GOT3 (cell line): ENCODE results near the gene CEPT1.
"Not testable (repeated sequence)": the region's sequence is repeated elsewhere in the genome, so short reads cannot be mapped to it uniquely, and the experiment has no call there.

ENCODE experiments used
- DNase-seq: peaks from one replicate; lab custom pipeline; 2025; ENCODE audit warnings: mixed read lengths; lab: John Stamatoyannopoulos, UW

CEPT1 gene

DNA sequence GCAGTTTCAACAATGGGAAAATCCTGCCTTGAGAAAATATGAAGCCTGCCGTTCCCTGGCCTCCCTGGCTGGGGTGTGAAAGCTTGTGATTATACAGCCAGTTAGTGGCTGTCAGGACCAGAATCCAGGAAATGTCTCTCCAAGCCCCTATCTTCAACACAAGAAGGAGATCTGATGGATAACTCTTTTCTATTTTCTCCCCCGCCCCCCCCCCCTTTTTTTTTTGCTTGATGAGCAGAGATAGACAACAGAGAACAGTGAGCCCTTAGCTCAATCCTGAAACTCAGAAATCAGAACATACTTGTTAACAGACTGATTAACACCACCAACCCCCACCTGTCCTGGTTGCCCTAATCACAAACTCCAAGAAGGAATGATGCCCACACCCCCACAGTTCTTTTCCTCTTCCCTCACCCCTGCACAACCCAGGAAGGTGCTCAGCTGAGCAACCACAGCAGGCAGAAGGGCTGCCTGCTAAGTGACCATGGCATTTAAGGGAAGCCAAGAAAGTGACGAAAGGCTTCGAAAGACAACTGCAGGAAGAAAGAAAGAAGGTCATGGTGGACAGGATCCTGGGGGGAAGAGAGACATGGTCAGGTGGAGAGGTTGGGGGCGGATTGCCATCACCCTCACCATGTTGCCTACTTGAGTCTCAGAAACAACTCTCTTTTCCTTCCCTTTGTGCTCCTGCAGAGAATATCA lies 72.8 kb downstream of the CEPT1 start:
- no peak for DNase-seq

DNA sequence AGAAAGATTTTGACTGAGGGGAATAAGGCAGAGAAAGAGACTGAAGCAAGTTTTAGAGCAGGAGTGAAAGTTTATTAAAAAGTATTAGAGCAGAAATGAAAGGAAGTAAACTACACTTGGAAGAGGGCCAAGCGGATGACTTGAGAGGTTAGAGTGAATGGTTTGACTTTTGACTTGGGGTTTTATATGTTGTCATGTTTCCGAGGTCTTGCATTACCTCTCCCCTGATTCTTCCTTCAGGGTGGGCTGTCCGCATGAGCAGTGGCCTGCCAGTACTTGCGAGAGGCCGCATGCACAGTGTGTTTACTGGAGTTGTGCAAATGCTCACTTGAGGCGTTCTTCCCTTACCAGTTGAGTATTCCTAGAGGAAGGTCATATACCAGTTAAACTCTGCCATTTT lies 73.4 kb downstream of the CEPT1 start:
- no peak for DNase-seq

GRCh38 chr1:111214074-111214801 lies 74.2 kb downstream of the CEPT1 start:
- DNase-seq: no peak

- no peak for DNase-seq
Measured at GRCh38 chr1:111214884-111215283, 74.9 kb downstream of the CEPT1 start.

GRCh38 chr1:111215285-111215684 lies 75.3 kb downstream of the CEPT1 start:
- not testable (repeated sequence) for DNase-seq

DNA sequence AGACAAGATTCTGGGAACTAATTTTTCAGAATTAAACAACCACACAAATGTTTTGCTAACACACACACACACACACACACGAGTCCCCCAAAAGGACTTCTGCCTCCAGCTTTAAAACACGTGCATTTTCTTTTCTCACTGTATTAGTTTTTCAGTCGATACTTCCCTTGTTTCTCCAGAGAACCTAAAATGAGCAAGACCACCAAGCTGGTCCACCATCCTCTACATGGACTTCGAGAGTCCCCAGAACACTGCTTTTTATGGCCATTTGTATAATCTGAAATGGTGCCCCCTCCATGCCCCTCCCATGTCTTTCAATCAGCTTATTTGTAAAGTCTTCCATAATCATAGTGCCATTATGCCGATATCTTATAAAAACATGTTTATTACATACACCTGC lies 76.7 kb downstream of the CEPT1 start:
- DNase-seq: no peak

- DNase-seq: no peak
Measured at GRCh38 chr1:111217183-111217910, 77.3 kb downstream of the CEPT1 start.

DNA sequence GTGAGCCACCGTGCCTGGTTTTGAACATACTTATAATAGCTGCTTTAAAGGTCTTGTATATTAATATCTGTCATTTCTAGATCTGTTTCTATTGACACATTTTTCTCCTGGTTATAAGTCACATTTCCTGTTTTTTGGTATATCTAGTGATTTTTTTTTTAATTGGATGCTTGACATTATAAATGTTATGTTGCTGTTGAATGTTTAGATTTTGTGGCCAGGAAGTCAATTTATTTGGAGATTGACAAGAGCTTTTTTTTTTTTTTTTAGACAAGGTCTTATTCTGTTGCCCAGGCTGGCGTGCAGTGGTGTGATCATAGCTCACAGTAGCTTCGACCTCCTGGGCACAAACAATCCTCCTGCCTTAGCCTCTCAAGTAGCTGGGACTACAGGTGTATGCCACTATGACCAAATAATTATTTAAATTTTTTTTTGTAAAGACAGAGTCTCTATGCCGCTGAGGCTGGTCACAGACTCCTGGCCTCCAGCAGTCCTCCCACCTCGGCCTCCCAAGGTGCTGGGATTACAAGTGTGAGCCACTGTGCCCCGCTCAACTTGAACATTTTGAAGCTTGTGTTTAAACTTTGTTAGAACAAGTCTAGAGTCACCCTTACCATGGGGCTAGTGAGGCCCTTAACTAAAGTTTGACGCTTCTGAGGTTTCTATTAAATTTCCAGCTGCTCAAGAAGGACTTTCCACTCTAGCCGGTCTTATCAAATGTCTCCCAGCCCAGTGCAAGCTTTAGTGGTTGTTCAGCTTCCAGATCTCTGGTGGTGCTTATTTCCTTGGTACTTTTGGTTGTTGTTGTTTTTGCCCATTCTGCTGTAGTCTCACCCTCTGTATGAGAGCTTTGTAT lies 78.9 kb downstream of the CEPT1 start:
- DNase-seq: no peak

DNA sequence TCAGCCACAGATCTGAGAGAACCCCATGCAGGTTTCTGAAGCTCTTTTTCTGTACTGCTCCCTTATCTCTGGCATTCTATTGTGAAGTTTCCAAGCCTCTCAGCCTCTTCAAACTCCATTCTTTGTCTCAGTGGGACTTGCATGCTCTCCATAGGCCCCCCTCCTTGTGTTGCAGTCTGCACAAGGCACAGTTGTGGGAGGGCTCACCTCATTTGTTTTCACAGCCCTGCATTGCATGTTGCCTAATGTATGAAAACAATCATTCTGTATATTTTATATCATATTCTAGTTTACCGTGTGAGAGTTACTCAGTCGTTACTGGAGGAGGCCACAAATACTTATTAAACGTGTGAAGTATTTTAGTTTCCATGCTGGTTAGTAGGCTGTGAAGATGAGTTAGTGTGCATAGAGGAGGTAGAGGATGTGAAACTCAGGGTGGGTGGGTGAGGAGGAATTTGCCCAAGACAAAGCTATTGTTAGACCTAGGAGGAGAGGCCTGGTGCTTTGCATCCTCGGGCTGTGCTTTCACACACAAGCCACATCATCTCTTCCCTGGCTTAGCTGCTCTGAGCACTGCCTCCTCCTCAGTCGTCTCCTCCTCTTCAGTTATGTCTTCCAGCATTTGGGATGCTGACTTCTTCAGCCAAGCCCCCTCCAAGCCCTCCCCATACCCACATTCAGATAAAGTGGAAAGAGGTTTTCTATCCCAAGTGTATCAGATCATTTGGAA lies 79.7 kb downstream of the CEPT1 start:
- DNase-seq: no peak

DNA sequence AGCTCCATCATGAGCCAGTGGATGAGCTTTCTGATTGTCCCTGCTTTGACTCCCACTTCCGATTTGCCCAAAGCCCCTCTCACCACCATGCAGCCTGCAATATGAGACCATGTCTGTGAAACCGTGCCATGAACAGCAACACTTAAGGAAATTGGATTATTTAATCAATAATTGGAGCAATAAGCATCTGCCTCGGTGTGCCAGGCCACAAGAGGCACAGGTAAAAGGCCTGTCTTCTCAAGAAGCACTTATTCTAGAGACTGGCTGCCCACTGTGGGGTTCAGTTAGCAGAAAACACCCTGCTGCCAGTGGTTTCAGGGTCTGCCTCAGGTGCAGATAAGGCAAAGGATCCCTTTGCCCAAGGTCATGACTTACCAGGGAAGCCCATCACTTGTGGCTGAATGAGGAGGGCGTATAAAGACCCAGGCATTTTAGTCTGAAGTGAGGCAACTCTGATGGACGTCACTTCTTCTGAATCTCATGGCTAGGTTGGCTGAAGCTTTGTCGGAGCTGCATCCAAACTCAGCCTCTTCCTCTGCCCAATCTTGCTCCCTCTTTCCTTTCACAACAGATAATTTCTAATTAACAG lies 80.4 kb downstream of the CEPT1 start:
- DNase-seq: no peak

DNA sequence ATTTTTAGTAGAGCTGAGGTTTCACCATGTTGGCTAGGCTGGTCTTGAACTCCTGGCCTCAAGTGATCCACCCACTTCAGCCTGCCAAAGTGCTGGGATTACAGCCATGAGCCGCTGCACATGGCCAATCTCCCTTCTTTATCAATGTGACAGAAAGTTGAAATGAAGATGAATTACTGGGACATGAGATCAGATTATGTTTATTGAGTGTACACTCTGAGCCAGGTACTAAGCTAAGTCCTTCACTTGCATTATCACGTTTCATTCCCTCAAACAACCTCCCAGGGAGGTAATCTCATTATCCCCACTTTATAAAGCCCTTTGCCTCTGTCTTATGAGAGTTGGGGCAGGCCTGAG lies 81.2 kb downstream of the CEPT1 start:
- DNase-seq: no peak

DNA sequence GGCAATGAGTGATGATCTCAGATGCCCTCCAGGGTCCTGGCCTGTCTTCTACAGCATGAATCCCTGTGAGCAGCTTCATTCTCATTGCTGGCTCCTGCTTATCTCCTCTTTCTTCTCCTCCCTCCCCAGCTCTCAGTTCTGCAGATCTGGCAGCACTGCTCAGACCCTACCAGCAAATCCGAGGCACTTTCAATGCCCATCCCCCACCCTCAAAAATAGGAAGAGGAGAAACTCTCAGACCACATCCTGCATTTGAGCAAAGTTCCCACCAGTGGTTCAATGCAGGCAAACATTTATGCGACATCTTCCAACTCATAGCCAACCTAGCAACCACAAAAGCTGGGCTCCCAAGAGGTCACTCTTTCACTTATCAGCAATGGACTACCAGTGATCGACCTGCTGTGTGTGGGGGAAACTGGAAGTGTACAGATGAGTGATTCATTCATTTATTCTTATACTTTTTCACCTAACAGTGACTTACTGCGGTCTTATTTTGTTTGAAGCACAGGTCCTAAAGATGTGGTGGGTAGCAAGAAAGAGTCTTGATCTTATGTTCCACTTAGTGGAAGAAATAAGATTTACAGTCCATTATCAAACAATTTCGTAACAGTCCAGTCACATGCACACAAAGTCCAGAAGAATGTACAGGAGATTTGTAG lies 81.7 kb downstream of the CEPT1 start:
- DNase-seq: no peak

GRCh38 chr1:111222308-111223125 lies 82.5 kb downstream of the CEPT1 start:
- peak; percentile 17 for DNase-seq

- DNase-seq: no peak
Measured at GRCh38 chr1:111223126-111223685, 83.2 kb downstream of the CEPT1 start.

DNA sequence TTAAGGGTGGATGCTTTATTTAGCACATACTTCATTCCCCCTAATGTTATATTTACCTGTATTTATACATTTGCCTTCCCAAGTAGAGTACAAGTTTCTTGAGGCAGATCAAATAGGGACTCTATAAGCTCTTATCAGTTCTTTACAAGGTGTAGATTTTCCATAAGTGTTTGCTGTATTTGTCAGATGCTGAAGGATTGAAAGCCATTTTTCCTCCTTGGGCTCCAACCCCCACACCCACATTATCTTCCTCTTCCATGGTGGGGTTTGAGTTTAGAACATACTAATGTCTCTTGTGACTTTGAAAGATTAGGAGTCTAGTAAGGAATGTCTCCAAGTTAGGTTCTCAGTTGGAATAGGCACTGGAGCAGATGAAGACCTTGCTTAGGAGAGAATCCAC lies 85.1 kb downstream of the CEPT1 start:
- DNase-seq: no peak

DNA sequence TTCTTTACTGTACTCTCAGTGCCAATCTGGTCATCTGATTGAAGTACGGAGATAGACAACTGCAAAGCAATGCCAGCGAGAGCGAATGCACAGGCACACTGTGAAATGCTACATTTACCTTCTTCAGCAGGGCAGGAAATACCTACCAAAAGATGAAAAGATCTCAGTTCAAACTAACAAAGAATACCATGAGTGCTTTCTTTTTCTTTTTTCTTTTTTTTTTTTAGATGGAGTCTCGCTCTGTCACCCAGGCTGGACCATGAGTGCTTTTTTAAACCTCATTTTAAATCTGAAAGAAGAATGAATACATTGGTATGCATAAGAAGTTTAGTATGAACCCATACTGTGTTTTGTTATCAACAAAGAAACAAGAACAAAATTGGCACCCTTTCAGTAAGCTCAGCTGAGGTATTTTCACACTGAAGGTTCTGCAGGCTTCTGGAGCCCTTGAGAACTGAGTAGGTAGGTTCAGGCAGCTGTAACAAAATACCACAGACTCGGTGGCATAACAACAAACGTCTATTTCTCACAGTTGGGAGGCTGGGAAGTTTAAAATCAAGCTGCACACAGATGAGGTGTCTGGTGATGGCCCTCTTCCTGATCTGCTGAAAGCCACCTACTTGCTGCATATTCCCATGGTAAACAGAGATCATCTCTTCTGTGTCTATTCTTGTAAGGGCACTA lies 85.8 kb downstream of the CEPT1 start:
- DNase-seq: no peak

GRCh38 chr1:111227434-111227833 lies 87.4 kb downstream of the CEPT1 start, which contains the start of gene CHI3L2:
Gene CHI3L2, plus strand, starts transcription at chr1:111227713. Its CDS starts 17 bp downstream, at chr1:111227730.
- no peak for DNase-seq
